HepG2 (cell line): ENCODE measurements around the gene FSIP1. TPM values are rescaled to one million over a fixed set of nuclear protein-coding genes. Genes with fewer than 3 reads are reported as not detected.

Experiments used
- ATAC-seq: fragments of 200-7000 bp; cut with Tn5 transposase; 3 replicates; pipeline ENCODE4 v1.9.1; 2020; ENCODE audit warnings: mild to moderate bottlenecking, moderate library complexity
- BruUV-seq: library from RNA; stranded (reverse); fragments of 400-500 nt; replicated peaks from 2 replicates; lab custom pipeline; 2021; lab: Mats Ljungman, UMichigan
- CTCF ChIA-PET: fragments of 300-600 bp; formaldehyde crosslinking; extraction: SDS; loops from one replicate; lab custom pipeline; 2021; ENCODE audit warnings: low total read pairs, inconsistent platforms, low intra/inter-chr PET ratio; lab: Yijun Ruan, JAX
- POLR2A ChIA-PET: fragments of 350-600 bp; sonication (Branson Sonifier 250); formaldehyde crosslinking; loops from one replicate; lab custom pipeline; 2020; ENCODE audit warnings: antibody characterized with exemption, inconsistent platforms; lab: Yijun Ruan, JAX
- DNase-seq: peaks from one replicate; pipeline ENCODE4 v3.0.0-alpha.2; 2015; ENCODE audit warnings: low spot score
- FAIRE-seq: peaks from 3 replicates; lab custom pipeline; 2011; peaks lifted over from hg19 to GRCh38; lab: Jason Lieb, UNC
- H2AFZ ChIP-seq: one replicate; pipeline ENCODE4 v1.6.1; 2011; ENCODE audit warnings: low read length, inconsistent platforms
- H3K27ac ChIP-seq: fragments of 300-600 bp; 3 replicates; pipeline ENCODE4 v1.8.0; 2011; ENCODE audit warnings: mixed run types, mild to moderate bottlenecking, mixed read lengths, low read length, inconsistent platforms; ENCODE audit not compliant: insufficient read depth; ENCODE audit errors: extremely low read length
- H3K27me3 ChIP-seq, 2 experiments: fragments of 200-600 bp in 1 of 2; 2 replicates in 1 of 2; 3 replicates in 1 of 2; pipeline versions ENCODE4 v1.6.0 to v1.8.0; 2011; ENCODE audit warnings: low read length in 2 of 2, mild to moderate bottlenecking in 2 of 2, moderate library complexity in 2 of 2, inconsistent platforms in 1 of 2; ENCODE audit not compliant: insufficient read depth in 2 of 2, control insufficient read depth in 1 of 2
- H3K36me3 ChIP-seq, 2 experiments: fragments of 200-600 bp in 1 of 2; replicated peaks in 1 of 2; 2 replicates in 1 of 2; 3 replicates in 1 of 2; pipeline versions ENCODE4 v1.5.1 to v1.8.0; 2011; ENCODE audit warnings: low read length in 2 of 2, inconsistent platforms in 1 of 2; ENCODE audit not compliant: insufficient read depth in 2 of 2, control insufficient read depth in 1 of 2
- H3K4me1 ChIP-seq: 2 replicates; pipeline ENCODE4 v1.5.1; 2012; ENCODE audit warnings: low read length, inconsistent platforms; ENCODE audit not compliant: insufficient read depth
- H3K4me2 ChIP-seq: 2 replicates; pipeline ENCODE4 v1.6.0; 2011; ENCODE audit warnings: low read depth, low read length, inconsistent platforms
- H3K4me3 ChIP-seq, 3 experiments: fragments of 200-600 bp in 1 of 3; sonication (generic), shearing (Covaris generic) in 1 of 3; replicated peaks in 1 of 3; 2 replicates each; pipeline ENCODE4 v1.5.1; 2011 to 2016; ENCODE audit warnings: low read length in 3 of 3, inconsistent platforms in 2 of 3, low read depth in 2 of 3, mild to moderate bottlenecking in 2 of 3, control low read depth in 1 of 3, mixed read lengths in 1 of 3; ENCODE audit not compliant: insufficient read depth in 1 of 3
- H3K79me2 ChIP-seq: one replicate; pipeline ENCODE4 v1.6.1; 2011; ENCODE audit warnings: low read length, inconsistent platforms; ENCODE audit not compliant: insufficient read depth
- H3K9ac ChIP-seq: 2 replicates; pipeline ENCODE4 v1.6.0; 2011; ENCODE audit warnings: mild to moderate bottlenecking, low read depth, low read length, inconsistent platforms; ENCODE audit not compliant: insufficient read depth
- H3K9me3 ChIP-seq: 2 replicates; pipeline ENCODE4 v1.5.1; 2012; ENCODE audit warnings: mild to moderate bottlenecking, low read length
- H4K20me1 ChIP-seq: 2 replicates; pipeline ENCODE4 v1.6.0; 2011; ENCODE audit warnings: inconsistent platforms, mild to moderate bottlenecking, low read length, moderate library complexity; ENCODE audit not compliant: insufficient read depth
- DPF2 ChIP-seq: sonication (generic); formaldehyde crosslinking; IDR thresholded peaks from 2 replicates; pipeline ENCODE4 v1.4.0; 2020; ENCODE audit warnings: mild to moderate bottlenecking, low read depth, missing genetic modification reagents, borderline replicate concordance
- FOXA1 ChIP-seq, 2 experiments: fragments of 450-650 bp in 1 of 2; sonication (generic) in 1 of 2; formaldehyde crosslinking in 1 of 2; IDR thresholded peaks; 2 replicates each; pipeline versions ENCODE4 v1.4.0 to v1.6.1; 2016 to 2020; ENCODE audit warnings: missing genetic modification reagents in 1 of 2
- HOXD1 ChIP-seq: sonication (generic); formaldehyde crosslinking; IDR thresholded peaks from 2 replicates; pipeline ENCODE4 v1.5.0; 2020; ENCODE audit warnings: missing genetic modification reagents
- ISX ChIP-seq: sonication (generic); formaldehyde crosslinking; conservative IDR thresholded peaks from 2 replicates; pipeline ENCODE4 v1.5.0; 2020; ENCODE audit warnings: missing genetic modification reagents
- MBD4 ChIP-seq: IDR thresholded peaks from 2 replicates; pipeline ENCODE4 v1.6.1; 2012; ENCODE audit warnings: low read length, inconsistent platforms, borderline replicate concordance
- NFIC ChIP-seq: IDR thresholded peaks from 2 replicates; pipeline ENCODE4 v1.6.1; 2012; ENCODE audit warnings: mild to moderate bottlenecking, low read length, inconsistent platforms
- PLRG1 ChIP-seq: fragments of 450-650 bp; conservative IDR thresholded peaks from 2 replicates; pipeline ENCODE4 v1.6.1; 2016
- PPARG ChIP-seq: conservative IDR thresholded peaks from 2 replicates; pipeline ENCODE4 v1.6.1; 2016; ENCODE audit warnings: missing biosample characterization, missing genetic modification reagents
- YY1 ChIP-seq: IDR thresholded peaks from 2 replicates; pipeline ENCODE4 v1.6.1; 2011; ENCODE audit warnings: low read length, low read depth, moderate library complexity, mild to moderate bottlenecking; ENCODE audit not compliant: insufficient read depth, insufficient replicate concordance
- ZBTB25 ChIP-seq: IDR thresholded peaks from 2 replicates; pipeline ENCODE4 v1.6.1; 2018; ENCODE audit warnings: missing genetic modification reagents
- ZBTB7B ChIP-seq: sonication (generic); formaldehyde crosslinking; IDR thresholded peaks from 2 replicates; pipeline ENCODE4 v1.4.0; 2020; ENCODE audit warnings: missing genetic modification reagents
- ZNF274 ChIP-seq: sonication (generic); formaldehyde crosslinking; IDR thresholded peaks from 2 replicates; pipeline ENCODE4 v1.5.1; 2020; ENCODE audit warnings: mild to moderate bottlenecking, missing genetic modification reagents
- ZNF569 ChIP-seq: sonication (generic); formaldehyde crosslinking; IDR thresholded peaks from 2 replicates; pipeline ENCODE4 v1.5.0; 2020; ENCODE audit warnings: mild to moderate bottlenecking, missing genetic modification reagents, moderate library complexity, borderline replicate concordance
- ZSCAN25 ChIP-seq: sonication (generic); formaldehyde crosslinking; IDR thresholded peaks from 2 replicates; pipeline ENCODE4 v1.8.0; 2022; ENCODE audit warnings: mild to moderate bottlenecking, missing genetic modification reagents
- WGBS: methylation state at CpG from one replicate; pipeline ENCODE4 v1.1.6; 2017; ENCODE audit warnings: low lambda C conversion rate; 5-methylcytosine and 5-hydroxymethylcytosine counted together
- in situ Hi-C: cut with HindIII; loops from 2 replicates; pipeline ENCODE4 v1.10.0; 2017; ENCODE audit warnings: low pct_unique_long_range_greater_than_20kb; ENCODE audit not compliant: extremely low pct_ligation_motif_present
- intact Hi-C: fragments of 100-400 bp; cut with micrococcal nuclease; formaldehyde crosslinking; loops from one replicate; pipeline ENCODE4 v1.10.0; 2022; ENCODE audit not compliant: unreplicated experiment
- polyA plus RNA-seq, 8 experiments: library from polyadenylated mRNA; depleted of rRNA in 3 of 8; stranded (reverse) in 7 of 8; unstranded in 1 of 8; fragments of >200 nt; fragmentation: Illumina TruSeq in 4 of 8; extraction: Trizol in 4 of 8; gene quantifications; 2 replicates each; pipeline versions ENCODE4 v1.2.1 to v1.2.3, GENCODE V29; 2011 to 2016; ENCODE audit warnings: low read depth in 4 of 8, missing spikeins in 1 of 8, mixed read lengths in 1 of 8; ENCODE audit not compliant: insufficient read depth in 1 of 8
- total RNA-seq, 5 experiments: library from RNA; depleted of rRNA; stranded (reverse); fragments of >200 nt; fragmentation: Illumina TruSeq; extraction: Trizol; gene quantifications; 2 replicates each; pipeline ENCODE4 v1.2.3, GENCODE V29; 2016; ENCODE audit warnings: low read depth in 1 of 5

Gene FSIP1
- total and polyA plus RNA-seq, 2 of the 13 experiments (the other 11 are each of a cell fraction or from before 2014, with no cell fraction given) = 0.18 TPM; not detected in 1

GRCh38 chr15:39729500-39729899 lies 53.1 kb downstream of the FSIP1 start:
- H3K9ac ChIP-seq = no peak overlapping the region
- no peaks in the 10 kb centered on the region for H3K9me3 ChIP-seq
- H3K4me2 ChIP-seq = no peak overlapping the region
- ChIA-PET CTCF (no interaction called here), POLR2A (no interaction called here)
- no peaks in the 10 kb centered on the region; a peak in 1 of 5 replicates for H3K27me3 ChIP-seq
- intact Hi-C loops = no loop called here
- H3K27ac ChIP-seq = no peak overlapping the region
- no peak overlapping the region for H3K4me3 ChIP-seq
- no peak for ATAC-seq
- BruUV-seq = no TSS peak
- in situ Hi-C loops = no loop called here
- DNase-seq = no peak
- no peak overlapping the region for H2AFZ ChIP-seq
- H3K36me3 ChIP-seq = no peaks in the 10 kb centered on the region
- no peaks in the 10 kb centered on the region for H4K20me1 ChIP-seq
- no peak for FAIRE-seq
- H3K79me2 ChIP-seq = no peaks in the 10 kb centered on the region
- WGBS = 72% methylated on average over 4 of the region's 4 CpGs
- peaks cover 17% of the 10 kb centered on the region for H3K4me1 ChIP-seq
- no peak for TF ChIP-seq HOXD1
- TF ChIP-seq MBD4 = no peak
- no peak for TF ChIP-seq FOXA1 (IDR thresholded peaks at IDR 0.05)
- no peak for TF ChIP-seq FOXA1 (CRISPR knock-in tag; IDR thresholded peaks at IDR 0.05)
- no peak for TF ChIP-seq ISX (CRISPR knock-in tag)
- TF ChIP-seq PLRG1 = no peak
- TF ChIP-seq NFIC = no peak
- no peak for TF ChIP-seq YY1
- TF ChIP-seq ZBTB7B (CRISPR knock-in tag) = no peak
- no peak for TF ChIP-seq DPF2 (CRISPR knock-in tag)
- TF ChIP-seq PPARG (CRISPR knock-in tag) = no peak
- no peak for TF ChIP-seq ZNF274 (CRISPR knock-in tag)

GRCh38 chr15:39728845-39729244 lies 53.8 kb downstream of the FSIP1 start:
- intact Hi-C loops (no loop called here), in situ Hi-C loops (no loop called here)
- no peak for FAIRE-seq
- Histone ChIP-seq H3K27me3 (no peaks in the 10 kb centered on the region; a peak in 1 of 5 replicates), H3K79me2 (no peaks in the 10 kb centered on the region), H3K9me3 (no peaks in the 10 kb centered on the region), H2AFZ (no peak overlapping the region), H3K36me3 (no peaks in the 10 kb centered on the region), H3K27ac (no peak overlapping the region), H3K4me1 (peaks cover 17% of the 10 kb centered on the region), H3K4me3 (no peak overlapping the region), H3K4me2 (no peak overlapping the region), H4K20me1 (no peaks in the 10 kb centered on the region)
- 58% methylated on average over 2 of the region's 2 CpGs for WGBS
- no peak for DNase-seq
- no TSS peak for BruUV-seq
- POLR2A ChIA-PET = no interaction called here
- ATAC-seq = no peak
- CTCF ChIA-PET = no interaction called here
- TF ChIP-seq ZBTB25 (no peak), ZSCAN25 (no peak), ZNF569 (CRISPR knock-in tag) (no peak)
- TF ChIP-seq, all 625 proteins: peak for 0
- no peak overlapping the region for H3K9ac ChIP-seq
